GM12873 (cell line): ENCODE data around the gene GTF3C1.

ENCODE experiments used
- CTCF ChIP-seq: IDR thresholded peaks from 2 replicates; pipeline ENCODE4 v1.5.1; 2012; ENCODE audit warnings: low read depth, mild to moderate bottlenecking, moderate library complexity, low read length, control low read depth; ENCODE audit not compliant: insufficient read depth; ENCODE audit errors: missing control alignments

GTF3C1 gene

GRCh38 chr16:27413956-27414355, 135.8 kb downstream of the GTF3C1 start:
- TF ChIP-seq CTCF, result no peak

- TF ChIP-seq CTCF, result no peak
These were observed 139.0 kb downstream of the GTF3C1 start for GRCh38 chr16:27410761-27411160.
